ENCODE data around the gene DISC1. TPM values are rescaled to one million over a fixed set of nuclear protein-coding genes. Genes with fewer than 3 reads are reported as not detected.
A peak's percentile ranks its signal among the peaks of the same experiment; 100 is the strongest.

Gene DISC1
- polyA plus RNA-seq, 1 experiment = 2.3 TPM

- CTCF ChIA-PET = interaction anchor here (1.5 kb wide), 1 partner anchor 237 kb away, joined by 7 read pairs; no protein-coding TSS in a partner anchor
- POLR2A ChIA-PET = no interaction called here
Observed at GRCh38 chr1:231594123-231594522, 32.5 kb upstream of the DISC1 start.

GRCh38 chr1:231594749-231595148 lies 31.8 kb upstream of the DISC1 start:
- no peak for DNase-seq (ENCODE audit: low read depth)
- CTCF ChIA-PET = interaction anchor here (1.5 kb wide), 1 partner anchor 238 kb away, joined by 7 read pairs; no protein-coding TSS in a partner anchor
- TF ChIP-seq, protein P1, sequence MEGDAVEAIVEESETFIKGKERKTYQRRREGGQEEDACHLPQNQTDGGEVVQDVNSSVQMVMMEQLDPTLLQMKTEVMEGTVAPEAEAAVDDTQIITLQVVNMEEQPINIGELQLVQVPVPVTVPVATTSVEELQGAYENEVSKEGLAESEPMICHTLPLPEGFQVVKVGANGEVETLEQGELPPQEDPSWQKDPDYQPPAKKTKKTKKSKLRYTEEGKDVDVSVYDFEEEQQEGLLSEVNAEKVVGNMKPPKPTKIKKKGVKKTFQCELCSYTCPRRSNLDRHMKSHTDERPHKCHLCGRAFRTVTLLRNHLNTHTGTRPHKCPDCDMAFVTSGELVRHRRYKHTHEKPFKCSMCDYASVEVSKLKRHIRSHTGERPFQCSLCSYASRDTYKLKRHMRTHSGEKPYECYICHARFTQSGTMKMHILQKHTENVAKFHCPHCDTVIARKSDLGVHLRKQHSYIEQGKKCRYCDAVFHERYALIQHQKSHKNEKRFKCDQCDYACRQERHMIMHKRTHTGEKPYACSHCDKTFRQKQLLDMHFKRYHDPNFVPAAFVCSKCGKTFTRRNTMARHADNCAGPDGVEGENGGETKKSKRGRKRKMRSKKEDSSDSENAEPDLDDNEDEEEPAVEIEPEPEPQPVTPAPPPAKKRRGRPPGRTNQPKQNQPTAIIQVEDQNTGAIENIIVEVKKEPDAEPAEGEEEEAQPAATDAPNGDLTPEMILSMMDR (IDR thresholded peaks at IDR 0.05; ENCODE audit: insufficient read depth, low read depth, low read length) = no peak
- no peaks in the 10 kb centered on the region for H3K27me3 ChIP-seq (ENCODE audit: control insufficient read depth, insufficient read depth, low read length)
- H3K4me3 ChIP-seq (ENCODE audit: low read depth, low read length) = no peak overlapping the region
- POLR2A ChIA-PET = no interaction called here
- H3K36me3 ChIP-seq (ENCODE audit: control insufficient read depth, insufficient read depth, low read length) = no peaks in the 10 kb centered on the region

More at GRCh38 chr1:231594123-231594522, 32.5 kb upstream of the DISC1 start:
- Histone ChIP-seq H3K4me3 (ENCODE audit: low read depth, low read length) (no peak overlapping the region), H3K27me3 (ENCODE audit: control insufficient read depth, insufficient read depth, low read length) (no peaks in the 10 kb centered on the region), H3K36me3 (ENCODE audit: control insufficient read depth, insufficient read depth, low read length) (no peaks in the 10 kb centered on the region)
- DNase-seq (ENCODE audit: low read depth) = no peak
- TF ChIP-seq, protein P1 (IDR thresholded peaks at IDR 0.05; ENCODE audit: insufficient read depth, low read depth, low read length) = no peak

- ChIA-PET CTCF (interaction anchor here (1.6 kb wide), 2 partner anchors 9 to 239 kb away, joined by 5 to 7 read pairs; no protein-coding TSS in a partner anchor), POLR2A (no interaction called here)
- H3K36me3 ChIP-seq (ENCODE audit: control insufficient read depth, insufficient read depth, low read length) = no peaks in the 10 kb centered on the region
- H3K27me3 ChIP-seq (ENCODE audit: control insufficient read depth, insufficient read depth, low read length) = no peaks in the 10 kb centered on the region
- no peak overlapping the region for H3K4me3 ChIP-seq (ENCODE audit: low read depth, low read length)
- TF ChIP-seq, protein P1 (IDR thresholded peaks at IDR 0.05; ENCODE audit: insufficient read depth, low read depth, low read length) = no peak
- no peak for DNase-seq (ENCODE audit: low read depth)
Observed at GRCh38 chr1:231596337-231596791, 30.2 kb upstream of the DISC1 start.

- ChIA-PET POLR2A (no interaction called here), CTCF (interaction anchor here (1.3 kb wide), 1 partner anchor 282 kb away, joined by 5 read pairs; no protein-coding TSS in a partner anchor)
- Histone ChIP-seq H3K4me3 (ENCODE audit: low read depth, low read length) (no peak overlapping the region), H3K36me3 (ENCODE audit: control insufficient read depth, insufficient read depth, low read length) (no peaks in the 10 kb centered on the region), H3K27me3 (ENCODE audit: control insufficient read depth, insufficient read depth, low read length) (no peaks in the 10 kb centered on the region)
- DNase-seq (ENCODE audit: low read depth) = no peak
- TF ChIP-seq, protein P1 (IDR thresholded peaks at IDR 0.05; ENCODE audit: insufficient read depth, low read depth, low read length) = no peak
Observed at GRCh38 chr1:231597971-231598370, 28.6 kb upstream of the DISC1 start.

GRCh38 chr1:231600458-231600976 lies 26.1 kb upstream of the DISC1 start:
- H3K27me3 ChIP-seq (ENCODE audit: control insufficient read depth, insufficient read depth, low read length) = no peaks in the 10 kb centered on the region
- TF ChIP-seq, protein P1 (IDR thresholded peaks at IDR 0.05; ENCODE audit: insufficient read depth, low read depth, low read length) = no peak
- no peaks in the 10 kb centered on the region for H3K36me3 ChIP-seq (ENCODE audit: control insufficient read depth, insufficient read depth, low read length)
- peak; percentile 34 for DNase-seq (ENCODE audit: low read depth)
- CTCF ChIA-PET = interaction anchor here (1.1 to 2.3 kb wide), 6 partner anchors 9 to 265 kb away, joined by 3 to 9 read pairs (median 4); no protein-coding TSS in a partner anchor
- POLR2A ChIA-PET = interaction anchor here (0.6 kb wide), 1 partner anchor 1611 kb away, joined by 5 read pairs; no protein-coding TSS in a partner anchor
- H3K4me3 ChIP-seq (ENCODE audit: low read depth, low read length) = no peak overlapping the region

Measured in BJ (cell line).